Uterus (tissue), 2 donors: ENCODE measurements around the gene NTNG1.

Source experiments
- POLR2A ChIP-seq, 2 donors: fragments of 450-650 bp; IDR thresholded peaks; one replicate each; pipeline ENCODE4 v1.6.1; 2016; ENCODE audit warnings: antibody characterized with exemption in 2 of 2, mild to moderate bottlenecking in 1 of 2, moderate library complexity in 1 of 2
- TF ChIP-seq, protein P1 (sequence below), 4 experiments: fragments of 200-600 bp in 2 of 4; fragments of 450-650 bp in 2 of 4; sonication (generic) in 2 of 4; IDR thresholded peaks; one replicate each; pipeline ENCODE4 v1.5.1; 2016 to 2019; ENCODE audit warnings: antibody characterized with exemption in 4 of 4, mild to moderate bottlenecking in 2 of 4, moderate library complexity in 1 of 4

- TF ChIP-seq, protein P1, sequence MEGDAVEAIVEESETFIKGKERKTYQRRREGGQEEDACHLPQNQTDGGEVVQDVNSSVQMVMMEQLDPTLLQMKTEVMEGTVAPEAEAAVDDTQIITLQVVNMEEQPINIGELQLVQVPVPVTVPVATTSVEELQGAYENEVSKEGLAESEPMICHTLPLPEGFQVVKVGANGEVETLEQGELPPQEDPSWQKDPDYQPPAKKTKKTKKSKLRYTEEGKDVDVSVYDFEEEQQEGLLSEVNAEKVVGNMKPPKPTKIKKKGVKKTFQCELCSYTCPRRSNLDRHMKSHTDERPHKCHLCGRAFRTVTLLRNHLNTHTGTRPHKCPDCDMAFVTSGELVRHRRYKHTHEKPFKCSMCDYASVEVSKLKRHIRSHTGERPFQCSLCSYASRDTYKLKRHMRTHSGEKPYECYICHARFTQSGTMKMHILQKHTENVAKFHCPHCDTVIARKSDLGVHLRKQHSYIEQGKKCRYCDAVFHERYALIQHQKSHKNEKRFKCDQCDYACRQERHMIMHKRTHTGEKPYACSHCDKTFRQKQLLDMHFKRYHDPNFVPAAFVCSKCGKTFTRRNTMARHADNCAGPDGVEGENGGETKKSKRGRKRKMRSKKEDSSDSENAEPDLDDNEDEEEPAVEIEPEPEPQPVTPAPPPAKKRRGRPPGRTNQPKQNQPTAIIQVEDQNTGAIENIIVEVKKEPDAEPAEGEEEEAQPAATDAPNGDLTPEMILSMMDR (IDR thresholded peaks at IDR 0.05): no peak
- TF ChIP-seq POLR2A (IDR thresholded peaks at IDR 0.05): no peak
These were observed 24.5 kb upstream of the NTNG1 start for GRCh38 chr1:107116306-107116790.
